Measurements from ENCODE around the gene WDR86. TPM values are rescaled to one million over a fixed set of nuclear protein-coding genes. Genes with fewer than 3 reads are reported as not detected.

WDR86 gene
- total RNA-seq, 1 donor from 2014 or later, result 57.0 TPM

DNA sequence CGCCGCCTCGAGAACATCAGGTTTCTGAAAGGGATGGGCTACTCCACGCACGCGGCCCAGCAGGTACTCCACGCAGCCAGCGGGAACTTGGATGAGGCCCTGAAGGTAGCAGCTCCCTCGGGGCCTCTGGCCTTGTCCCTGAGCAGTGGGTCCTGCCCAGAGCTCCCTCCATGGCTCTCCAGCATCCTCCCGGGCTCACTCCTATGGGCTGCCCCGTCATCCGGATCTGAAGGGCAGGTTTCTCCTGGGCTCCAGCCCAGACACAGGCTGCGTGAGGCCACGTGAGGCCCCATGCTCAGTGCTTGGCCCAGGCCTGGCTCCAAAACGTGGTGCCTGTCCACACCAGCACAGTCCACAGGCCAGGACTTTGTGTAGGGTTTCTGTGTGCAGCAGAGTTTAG, 35.7 kb downstream of the WDR86 start:
- Mint-ChIP-seq H3K36me3 (ENCODE audit: low read depth, unreplicated experiment) (peaks cover 30% of the 10 kb centered on the region), H3K4me3 (ENCODE audit: unreplicated experiment) (no peak overlapping the region), H3K4me1 (ENCODE audit: unreplicated experiment) (peaks cover 9% of the 10 kb centered on the region), H3K27ac (ENCODE audit: unreplicated experiment) (no peak overlapping the region), H3K27me3 (ENCODE audit: unreplicated experiment) (peaks cover 6% of the 10 kb centered on the region), H3K9me3 (ENCODE audit: unreplicated experiment) (no peaks in the 10 kb centered on the region)
- TF ChIP-seq, protein P1, sequence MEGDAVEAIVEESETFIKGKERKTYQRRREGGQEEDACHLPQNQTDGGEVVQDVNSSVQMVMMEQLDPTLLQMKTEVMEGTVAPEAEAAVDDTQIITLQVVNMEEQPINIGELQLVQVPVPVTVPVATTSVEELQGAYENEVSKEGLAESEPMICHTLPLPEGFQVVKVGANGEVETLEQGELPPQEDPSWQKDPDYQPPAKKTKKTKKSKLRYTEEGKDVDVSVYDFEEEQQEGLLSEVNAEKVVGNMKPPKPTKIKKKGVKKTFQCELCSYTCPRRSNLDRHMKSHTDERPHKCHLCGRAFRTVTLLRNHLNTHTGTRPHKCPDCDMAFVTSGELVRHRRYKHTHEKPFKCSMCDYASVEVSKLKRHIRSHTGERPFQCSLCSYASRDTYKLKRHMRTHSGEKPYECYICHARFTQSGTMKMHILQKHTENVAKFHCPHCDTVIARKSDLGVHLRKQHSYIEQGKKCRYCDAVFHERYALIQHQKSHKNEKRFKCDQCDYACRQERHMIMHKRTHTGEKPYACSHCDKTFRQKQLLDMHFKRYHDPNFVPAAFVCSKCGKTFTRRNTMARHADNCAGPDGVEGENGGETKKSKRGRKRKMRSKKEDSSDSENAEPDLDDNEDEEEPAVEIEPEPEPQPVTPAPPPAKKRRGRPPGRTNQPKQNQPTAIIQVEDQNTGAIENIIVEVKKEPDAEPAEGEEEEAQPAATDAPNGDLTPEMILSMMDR (IDR thresholded peaks at IDR 0.05; ENCODE audit: unreplicated experiment), result no peak
- no peak for DNase-seq (ENCODE audit: low spot score)

DNA sequence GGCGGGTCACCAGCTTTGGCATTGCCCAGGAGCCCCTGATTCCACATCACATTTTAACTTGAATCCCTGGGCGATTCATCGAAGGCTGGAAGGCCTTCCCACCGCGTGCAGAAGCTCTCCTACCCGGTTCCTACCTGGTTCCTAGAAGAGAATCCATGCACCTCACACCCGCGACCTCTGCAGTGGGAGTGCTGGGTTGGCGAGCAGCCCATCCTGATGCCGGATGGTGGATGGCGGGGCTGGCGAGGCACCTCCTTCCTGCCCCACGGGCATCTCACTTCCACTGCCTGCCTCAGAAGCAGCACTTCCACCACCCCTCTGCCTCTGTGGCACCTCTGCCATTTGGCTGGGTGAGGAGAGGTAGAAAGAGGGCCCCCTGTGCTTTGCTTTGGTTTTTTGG, 36.2 kb downstream of the WDR86 start:
- TF ChIP-seq, protein P1 (IDR thresholded peaks at IDR 0.05; ENCODE audit: unreplicated experiment), result no peak
- H3K4me1 Mint-ChIP-seq (ENCODE audit: unreplicated experiment), result peaks cover 9% of the 10 kb centered on the region
- peaks cover 27% of the 10 kb centered on the region for H3K36me3 Mint-ChIP-seq (ENCODE audit: low read depth, unreplicated experiment)
- H3K9me3 Mint-ChIP-seq (ENCODE audit: unreplicated experiment), result no peaks in the 10 kb centered on the region
- H3K27me3 Mint-ChIP-seq (ENCODE audit: unreplicated experiment), result peaks cover 3% of the 10 kb centered on the region
- no peak for DNase-seq (ENCODE audit: low spot score)
- H3K27ac Mint-ChIP-seq (ENCODE audit: unreplicated experiment), result no peak overlapping the region
- no peak overlapping the region for H3K4me3 Mint-ChIP-seq (ENCODE audit: unreplicated experiment)

DNA sequence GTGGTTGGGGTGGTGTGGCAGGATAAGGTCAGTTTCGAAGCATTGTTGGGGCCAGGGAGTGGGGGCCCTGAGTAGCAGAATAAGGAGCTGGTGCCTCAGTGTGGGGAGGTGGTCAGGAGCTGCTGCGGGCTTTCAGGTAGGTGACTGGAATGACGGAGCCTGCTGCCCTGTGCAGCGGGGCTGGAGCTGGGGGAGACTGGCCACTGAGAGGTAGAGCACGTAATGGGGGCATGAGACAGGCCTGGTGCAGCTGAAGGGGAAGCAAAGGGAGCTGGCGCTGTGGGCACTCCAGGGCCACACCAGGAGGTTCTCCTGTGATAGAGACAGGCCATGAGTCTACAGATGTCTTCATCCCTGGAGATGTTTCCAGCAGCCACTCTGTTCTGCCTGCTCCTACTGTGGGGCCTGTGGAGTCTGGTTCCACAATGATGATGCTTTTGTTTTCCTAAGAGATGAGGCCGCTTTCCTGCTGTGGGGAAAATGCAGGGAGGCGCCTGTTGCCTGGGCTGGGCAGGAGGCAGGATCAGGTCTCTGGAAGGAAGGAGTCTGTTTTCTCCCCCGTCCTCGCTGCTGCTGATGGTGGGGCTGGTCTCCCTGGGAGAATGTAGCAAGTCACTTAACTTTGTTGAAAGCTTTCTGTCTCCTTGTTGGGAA, 37.1 kb downstream of the WDR86 start:
- H3K9me3 Mint-ChIP-seq (ENCODE audit: unreplicated experiment), result no peaks in the 10 kb centered on the region
- TF ChIP-seq, protein P1 (IDR thresholded peaks at IDR 0.05; ENCODE audit: unreplicated experiment), result no peak
- peaks cover 20% of the 10 kb centered on the region for H3K36me3 Mint-ChIP-seq (ENCODE audit: low read depth, unreplicated experiment)
- peaks cover 3% of the 10 kb centered on the region for H3K27me3 Mint-ChIP-seq (ENCODE audit: unreplicated experiment)
- peak overlapping the region; percentile 49 for H3K27ac Mint-ChIP-seq (ENCODE audit: unreplicated experiment)
- no peak for DNase-seq (ENCODE audit: low spot score)
- H3K4me1 Mint-ChIP-seq (ENCODE audit: unreplicated experiment), result peaks cover 9% of the 10 kb centered on the region
- peak overlapping the region; percentile 56 for H3K4me3 Mint-ChIP-seq (ENCODE audit: unreplicated experiment)

DNA sequence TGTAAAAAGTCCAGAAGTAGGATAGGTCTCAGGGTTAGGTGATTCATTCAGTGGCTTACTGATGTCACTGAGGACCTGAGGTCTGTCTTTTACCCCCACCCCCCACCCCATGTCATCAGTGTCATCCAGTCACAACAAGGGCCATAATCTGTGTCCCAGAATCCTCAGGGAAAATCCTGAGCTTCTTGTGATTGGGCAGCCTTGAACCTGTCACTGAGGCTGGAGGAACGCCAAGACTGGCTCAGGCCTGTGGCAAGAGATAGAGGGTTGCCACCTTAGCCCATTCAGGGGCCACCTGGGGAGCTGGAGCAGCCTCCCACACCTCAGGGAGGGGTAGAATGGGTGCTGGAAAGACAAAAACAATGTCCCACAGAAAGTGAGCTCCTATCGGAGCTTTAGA, 38.6 kb downstream of the WDR86 start:
- DNase-seq (ENCODE audit: low spot score), result no peak
- Mint-ChIP-seq H3K4me3 (ENCODE audit: unreplicated experiment) (no peak overlapping the region), H3K36me3 (ENCODE audit: low read depth, unreplicated experiment) (peaks cover 13% of the 10 kb centered on the region), H3K4me1 (ENCODE audit: unreplicated experiment) (peaks cover 9% of the 10 kb centered on the region), H3K9me3 (ENCODE audit: unreplicated experiment) (no peaks in the 10 kb centered on the region), H3K27ac (ENCODE audit: unreplicated experiment) (no peak overlapping the region), H3K27me3 (ENCODE audit: unreplicated experiment) (peaks cover 3% of the 10 kb centered on the region)
- TF ChIP-seq, protein P1 (IDR thresholded peaks at IDR 0.05; ENCODE audit: unreplicated experiment), result no peak

DNA sequence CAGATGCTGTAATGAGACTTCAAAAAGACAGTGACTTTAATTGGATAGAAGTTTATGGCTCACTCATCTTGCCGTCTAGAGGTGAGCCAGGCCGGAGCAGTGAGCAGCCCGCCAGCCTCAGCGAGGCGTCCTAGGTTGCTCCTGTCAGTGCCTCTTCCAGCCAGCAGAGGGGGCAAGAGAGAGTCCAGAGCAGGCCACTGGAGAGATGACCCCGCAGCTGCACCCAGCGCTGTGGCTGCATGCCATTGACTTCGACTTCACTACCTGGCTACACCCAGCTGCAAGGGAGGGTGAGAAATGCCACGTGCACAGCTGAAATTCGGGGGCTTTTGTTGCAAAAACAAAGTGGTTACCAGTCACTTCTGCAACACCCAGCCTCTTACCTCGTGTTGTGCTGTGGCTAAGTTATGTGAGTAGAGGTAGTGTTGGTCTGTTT, 41.7 kb downstream of the WDR86 start:
- Mint-ChIP-seq H3K27ac (ENCODE audit: unreplicated experiment) (no peak overlapping the region), H3K36me3 (ENCODE audit: low read depth, unreplicated experiment) (peaks cover 8% of the 10 kb centered on the region), H3K4me3 (ENCODE audit: unreplicated experiment) (no peak overlapping the region), H3K9me3 (ENCODE audit: unreplicated experiment) (no peaks in the 10 kb centered on the region), H3K27me3 (ENCODE audit: unreplicated experiment) (peaks cover 4% of the 10 kb centered on the region), H3K4me1 (ENCODE audit: unreplicated experiment) (peaks cover 9% of the 10 kb centered on the region)
- TF ChIP-seq, protein P1 (IDR thresholded peaks at IDR 0.05; ENCODE audit: unreplicated experiment), result peak; percentile 84
- DNase-seq (ENCODE audit: low spot score), result peak; percentile 88

All from endothelial cell (in vitro differentiated cells).